Astrocyte (in vitro differentiated cells and primary cell): ENCODE measurements around the gene HMMR.

Experiments
- CTCF ChIP-seq: IDR thresholded peaks from 2 replicates; pipeline ENCODE4 v1.5.1; 2011; ENCODE audit warnings: low read depth, mild to moderate bottlenecking, inconsistent platforms, low read length, moderate library complexity; ENCODE audit not compliant: insufficient read depth
- EZH2 ChIP-seq: IDR thresholded peaks from 2 replicates; pipeline ENCODE4 v1.6.1; 2012; ENCODE audit warnings: mild to moderate bottlenecking, low read length, inconsistent platforms; ENCODE audit not compliant: insufficient read depth

GRCh38 chr5:163506095-163506457, 45.6 kb downstream of the HMMR start:
- TF ChIP-seq CTCF, result no peak
- TF ChIP-seq EZH2, result no peak
